Small intestine (tissue), 7 donors: Measurements from ENCODE around the gene MAPK8IP1. TPM values are rescaled to one million over a fixed set of nuclear protein-coding genes. Genes with fewer than 3 reads are reported as not detected.

Experiments
- DNase-seq, 2 donors: peaks; one replicate each; pipeline versions ENCODE4 v3.0.0 to v3.0.0-alpha.2; 2013
- FAIRE-seq: peaks from 2 replicates; lab custom pipeline; 2012; peaks lifted over from hg19 to GRCh38; lab: Jason Lieb, UNC
- H3K27ac ChIP-seq, 3 donors: one replicate each; pipeline ENCODE4 v1.5.1; 2013; ENCODE audit warnings: low read length in 2 of 3, mild to moderate bottlenecking in 2 of 3, control low read depth in 1 of 3, inconsistent platforms in 1 of 3, low read depth in 1 of 3, moderate library complexity in 1 of 3
- H3K27me3 ChIP-seq, 3 donors: one replicate each; pipeline ENCODE4 v1.6.1; 2013; ENCODE audit warnings: low read length in 3 of 3, inconsistent platforms in 1 of 3; ENCODE audit not compliant: control insufficient read depth in 3 of 3, insufficient read depth in 3 of 3
- H3K36me3 ChIP-seq, 3 donors: one replicate each; pipeline ENCODE4 v1.6.1; 2013; ENCODE audit warnings: low read length in 3 of 3, inconsistent platforms in 1 of 3, low read depth in 1 of 3, mild to moderate bottlenecking in 1 of 3, moderate library complexity in 1 of 3; ENCODE audit not compliant: control insufficient read depth in 3 of 3, insufficient read depth in 2 of 3
- H3K4me1 ChIP-seq, 3 donors: one replicate each; pipeline ENCODE4 v1.6.1; 2013; ENCODE audit warnings: low read length in 2 of 3, inconsistent platforms in 1 of 3, low read depth in 1 of 3, mild to moderate bottlenecking in 1 of 3, moderate library complexity in 1 of 3; ENCODE audit not compliant: control insufficient read depth in 3 of 3, insufficient read depth in 2 of 3
- H3K4me3 ChIP-seq, 3 donors: one replicate each; pipeline ENCODE4 v1.5.1; 2013; ENCODE audit warnings: low read length in 3 of 3, control low read depth in 1 of 3, inconsistent platforms in 1 of 3, low read depth in 1 of 3, mild to moderate bottlenecking in 1 of 3, moderate library complexity in 1 of 3
- H3K9me3 ChIP-seq, 2 donors: one replicate each; pipeline ENCODE4 v1.6.1; 2013; ENCODE audit warnings: low read depth in 1 of 2, low read length in 1 of 2; ENCODE audit not compliant: control insufficient read depth in 2 of 2, insufficient read depth in 1 of 2
- WGBS, 3 donors: extraction: QIAGEN DNeasy Blood & Tissue Kit; methylation state at CpG; one replicate each; pipeline ENCODE4 v1.1.7; 2013; 5-methylcytosine and 5-hydroxymethylcytosine counted together
- polyA plus RNA-seq, 4 donors: library from polyadenylated mRNA; stranded (reverse) in 3 of 4; unstranded in 1 of 4; fragments of 200-250 nt in 3 of 4; fragments of 120-200 nt in 1 of 4; gene quantifications; one replicate each; pipeline versions ENCODE4 v1.2.1 to v1.2.3, GENCODE V29; 2013
- donor health status: healthy with polysubstance abuse.
- donor health status: control.
- donor health status: control.
- donor health status: Bipolar disorder and iron deficiency.
- donor health status: healthy.

MAPK8IP1 gene
- polyA plus RNA-seq, 4 donors: 1.3 to 6.1 (median 1.9) TPM

GRCh38 chr11:45913942-45914635 lies 28.6 kb downstream of the MAPK8IP1 start:
- DNase-seq: no peak
- H3K9me3 ChIP-seq: no peaks in the 10 kb centered on the region
- no peak for FAIRE-seq
- H3K27ac ChIP-seq: no peak overlapping the region
- no peak overlapping the region for H3K4me3 ChIP-seq
- H3K27me3 ChIP-seq: no peaks in the 10 kb centered on the region
- H3K4me1 ChIP-seq: peaks cover 0 to 4% (median 0%) of the 10 kb centered on the region in 3 donors
- peaks cover 12 to 74% (median 19%) of the 10 kb centered on the region in 3 donors for H3K36me3 ChIP-seq
- 88 to 91% (median 88%) methylated on average over 20 to 22 of the region's 22 CpGs for WGBS, 3 donors

GRCh38 chr11:45915446-45915845 lies 30.0 kb downstream of the MAPK8IP1 start:
- no peak for FAIRE-seq

GRCh38 chr11:45917286-45917622 lies 31.8 kb downstream of the MAPK8IP1 start:
- DNase-seq (no peak), FAIRE-seq (no peak)
- WGBS, 3 donors: 2 to 5% (median 2%) methylated on average over 16 of the region's 16 CpGs
- H3K36me3 ChIP-seq: peaks cover 7 to 42% (median 9%) of the 10 kb centered on the region in 3 donors
- H3K27me3 ChIP-seq: peaks cover 0 to 11% (median 0%) of the 10 kb centered on the region in 3 donors
- H3K27ac ChIP-seq: peak overlapping the region; percentile 92 to 97 (median 97)
- peak overlapping the region; percentile 85 to 96 (median 92) for H3K4me3 ChIP-seq
- peaks cover 0 to 20% (median 1%) of the 10 kb centered on the region in 3 donors for H3K4me1 ChIP-seq
- H3K9me3 ChIP-seq: no peaks in the 10 kb centered on the region

More at GRCh38 chr11:45915446-45915845, 30.0 kb downstream of the MAPK8IP1 start:
- Histone ChIP-seq H3K9me3 (no peaks in the 10 kb centered on the region), H3K27ac (no peak overlapping the region), H3K36me3 (peaks cover 12 to 60% (median 12%) of the 10 kb centered on the region in 3 donors), H3K27me3 (no peaks in the 10 kb centered on the region), H3K4me1 (peaks cover 0 to 11% (median 0%) of the 10 kb centered on the region in 3 donors), H3K4me3 (no peak overlapping the region)
- 82 to 88% (median 88%) methylated on average over 13 of the region's 13 CpGs for WGBS, 3 donors
- DNase-seq: no peak

- FAIRE-seq: no peak
Measured at GRCh38 chr11:45917623-45918330, 32.3 kb downstream of the MAPK8IP1 start, which contains the start of gene PEX16. TSS of gene PEX16 (minus strand) at chr11:45917877. CDS start at chr11:45917811, 66 bp downstream.

GRCh38 chr11:45918331-45918941 lies 33.0 kb downstream of the MAPK8IP1 start:
- WGBS, 3 donors: 0% methylated on average over 38 of the region's 38 CpGs
- peak overlapping the region; percentile 92 to 97 (median 97) for H3K27ac ChIP-seq
- peaks cover under 1 to 30% (median 6%) of the 10 kb centered on the region in 3 donors for H3K36me3 ChIP-seq
- H3K27me3 ChIP-seq: peaks cover 0 to 16% (median 3%) of the 10 kb centered on the region in 3 donors
- FAIRE-seq (no peak), DNase-seq (peak; percentile 75 to 85)
- no peaks in the 10 kb centered on the region for H3K9me3 ChIP-seq
- H3K4me3 ChIP-seq: peak overlapping the region; percentile 57 to 96 (median 92)
- peaks cover 0 to 20% (median 3%) of the 10 kb centered on the region in 3 donors for H3K4me1 ChIP-seq

More at GRCh38 chr11:45917623-45918330, 32.3 kb downstream of the MAPK8IP1 start, which contains the start of gene PEX16:
- H3K27me3 ChIP-seq: peaks cover 0 to 12% (median 0%) of the 10 kb centered on the region in 3 donors
- H3K27ac ChIP-seq: peak within 1 kb of the TSS; percentile 92 to 97 (median 97)
- 0% methylated on average over 45 of the region's 45 CpGs for WGBS, 3 donors
- peak; percentile 98 for DNase-seq
- H3K36me3 ChIP-seq: peaks cover 7 to 37% (median 9%) of the 10 kb centered on the region in 3 donors
- H3K9me3 ChIP-seq: no peaks in the 10 kb centered on the region
- H3K4me1 ChIP-seq: peaks cover 0 to 20% (median 3%) of the 10 kb centered on the region in 3 donors
- peak within 1 kb of the TSS; percentile 85 to 96 (median 92) for H3K4me3 ChIP-seq

GRCh38 chr11:45918962-45919675 lies 33.7 kb downstream of the MAPK8IP1 start:
- H3K27ac ChIP-seq: no peak overlapping the region
- WGBS, 3 donors: 60 to 67% (median 62%) methylated on average over 7 of the region's 7 CpGs
- no peak for FAIRE-seq

GRCh38 chr11:45919806-45920530 lies 34.5 kb downstream of the MAPK8IP1 start:
- WGBS, 3 donors: 71 to 78% (median 72%) methylated on average over 11 to 13 of the region's 13 CpGs
- peaks cover 0 to 20% (median 3%) of the 10 kb centered on the region in 3 donors for H3K4me1 ChIP-seq
- H3K27ac ChIP-seq: no peak overlapping the region
- H3K27me3 ChIP-seq: peaks cover 0 to 22% (median 3%) of the 10 kb centered on the region in 3 donors
- peaks cover 0 to 17% (median 0%) of the 10 kb centered on the region in 3 donors for H3K36me3 ChIP-seq
- no peak overlapping the region for H3K4me3 ChIP-seq
- no peaks in the 10 kb centered on the region for H3K9me3 ChIP-seq
- DNase-seq (no peak), FAIRE-seq (no peak)

More at GRCh38 chr11:45918962-45919675, 33.7 kb downstream of the MAPK8IP1 start:
- H3K9me3 ChIP-seq: no peaks in the 10 kb centered on the region
- H3K4me3 ChIP-seq: peak overlapping the region in 1 of 3 donors; percentile 96
- DNase-seq: no peak
- peaks cover 0 to 19% (median 3%) of the 10 kb centered on the region in 3 donors for H3K27me3 ChIP-seq
- peaks cover 0 to 23% (median 4%) of the 10 kb centered on the region in 3 donors for H3K36me3 ChIP-seq
- peaks cover 0 to 20% (median 3%) of the 10 kb centered on the region in 3 donors for H3K4me1 ChIP-seq
